HG03139 (cell line): Measurements from ENCODE around the gene STOX1.
"Not testable (repeated sequence)": the region's sequence is repeated elsewhere in the genome, so short reads cannot be mapped to it uniquely, and the experiment has no call there.

ENCODE experiments used
- ATAC-seq: cut with Tn5 transposase; IDR thresholded peaks from one replicate; pipeline ENCODE4 v1.9.1; 2021; ENCODE audit not compliant: unreplicated experiment

Gene STOX1

GRCh38 chr10:68879628-68880027, 52.3 kb downstream of the STOX1 start:
- no peak for ATAC-seq

- ATAC-seq, result no peak
Observed at GRCh38 chr10:68880181-68880580, 52.9 kb downstream of the STOX1 start.

- ATAC-seq, result no peak
Observed at GRCh38 chr10:68895041-68895440, 67.7 kb downstream of the STOX1 start.

- no peak for ATAC-seq
Observed at GRCh38 chr10:68897336-68897741, 70.0 kb downstream of the STOX1 start.

GRCh38 chr10:68899186-68899745, 71.9 kb downstream of the STOX1 start:
- ATAC-seq, result no peak

- ATAC-seq, result peak; percentile 38
Observed at GRCh38 chr10:68900427-68901104, 73.2 kb downstream of the STOX1 start.

GRCh38 chr10:68901105-68901927, 74.0 kb downstream of the STOX1 start, which contains the start of gene DDX50:
Gene DDX50, plus strand, starts transcription at chr10:68901315. Its CDS starts 70 bp downstream, at chr10:68901385.
- peak; percentile 97 for ATAC-seq

GRCh38 chr10:68902382-68902781, 75.1 kb downstream of the STOX1 start:
- no peak for ATAC-seq

- no peak for ATAC-seq
Observed at GRCh38 chr10:68924593-68924992, 97.3 kb downstream of the STOX1 start.

GRCh38 chr10:68925489-68925888, 98.2 kb downstream of the STOX1 start:
- no peak for ATAC-seq

GRCh38 chr10:68929157-68929556, 101.8 kb downstream of the STOX1 start:
- ATAC-seq, result not testable (repeated sequence)

- ATAC-seq, result not testable (repeated sequence)
Observed at GRCh38 chr10:68929888-68930287, 102.6 kb downstream of the STOX1 start.

GRCh38 chr10:68932860-68933259, 105.5 kb downstream of the STOX1 start:
- not testable (repeated sequence) for ATAC-seq

GRCh38 chr10:68934994-68935393, 107.7 kb downstream of the STOX1 start:
- ATAC-seq, result no peak

- no peak for ATAC-seq
Observed at GRCh38 chr10:68938117-68938516, 110.8 kb downstream of the STOX1 start.

GRCh38 chr10:68938884-68939283, 111.6 kb downstream of the STOX1 start:
- ATAC-seq, result no peak

GRCh38 chr10:68940917-68941316, 113.6 kb downstream of the STOX1 start:
- ATAC-seq, result not testable (repeated sequence)
